ENCODE results near the gene CAPN15.

CAPN15 gene

GRCh38 chr16:522320-523096 lies 5.0 kb upstream of the CAPN15 start:
- FAIRE-seq = no peak
- TF ChIP-seq CTCF (IDR thresholded peaks at IDR 0.05; ENCODE audit: insufficient read depth, missing control alignments) = no peak

GRCh38 chr16:523097-523741 lies 4.3 kb upstream of the CAPN15 start:
- no peak for TF ChIP-seq CTCF (IDR thresholded peaks at IDR 0.05; ENCODE audit: insufficient read depth, missing control alignments)
- no peak for FAIRE-seq
- DNase-seq (ENCODE audit: insufficient read length, low spot score) = no peak

More at GRCh38 chr16:522320-523096, 5.0 kb upstream of the CAPN15 start:
- DNase-seq (ENCODE audit: insufficient read length, low spot score) = no peak

GRCh38 chr16:524274-525040 lies 3.1 kb upstream of the CAPN15 start:
- no peak for FAIRE-seq
- no peak for TF ChIP-seq CTCF (IDR thresholded peaks at IDR 0.05; ENCODE audit: insufficient read depth, missing control alignments)

GRCh38 chr16:525123-525519 lies 2.4 kb upstream of the CAPN15 start:
- no peak for FAIRE-seq
- no peak for TF ChIP-seq CTCF (IDR thresholded peaks at IDR 0.05; ENCODE audit: insufficient read depth, missing control alignments)
- no peak for DNase-seq (ENCODE audit: insufficient read length, low spot score)

More at GRCh38 chr16:524274-525040, 3.1 kb upstream of the CAPN15 start:
- no peak for DNase-seq (ENCODE audit: insufficient read length, low spot score)

- FAIRE-seq (no peak), DNase-seq (ENCODE audit: insufficient read length, low spot score) (no peak)
- TF ChIP-seq CTCF (IDR thresholded peaks at IDR 0.05; ENCODE audit: insufficient read depth, missing control alignments) = no peak
These were observed 1.9 kb upstream of the CAPN15 start for GRCh38 chr16:525520-526180.

- DNase-seq (ENCODE audit: insufficient read length, low spot score) = no peak
These were observed 1.1 kb upstream of the CAPN15 start for GRCh38 chr16:526181-527014.

More at GRCh38 chr16:526181-527014, 1.1 kb upstream of the CAPN15 start:
- FAIRE-seq = no peak
- TF ChIP-seq CTCF (IDR thresholded peaks at IDR 0.05; ENCODE audit: insufficient read depth, missing control alignments) = no peak

All from D721Med (cell line).